Measurements from ENCODE around the gene KRTAP5-3. TPM values are rescaled to one million over a fixed set of nuclear protein-coding genes. Genes with fewer than 3 reads are reported as not detected.
"Not testable (repeated sequence)": the region's sequence is repeated elsewhere in the genome, so short reads cannot be mapped to it uniquely, and the experiment has no call there.

Gene KRTAP5-3
- total RNA-seq, 1 experiment from 2014 or later, result not detected

- DNase-seq (ENCODE audit: low read depth), result peak; percentile 50
These were observed 11.2 kb upstream of the KRTAP5-3 start for GRCh38 chr11:1619449-1619848.

- no peak for DNase-seq (ENCODE audit: low read depth)
These were observed 10.0 kb upstream of the KRTAP5-3 start for GRCh38 chr11:1618231-1618630.

GRCh38 chr11:1607901-1608300, 362 bp downstream of the KRTAP5-3 start:
- not testable (repeated sequence) for DNase-seq (ENCODE audit: low read depth)

- DNase-seq (ENCODE audit: low read depth), result not testable (repeated sequence)
These were observed 962 bp downstream of the KRTAP5-3 start for GRCh38 chr11:1607156-1607845.

GRCh38 chr11:1605923-1606322, 2.3 kb downstream of the KRTAP5-3 start:
- not testable (repeated sequence) for DNase-seq (ENCODE audit: low read depth)

GRCh38 chr11:1604711-1605110, 3.6 kb downstream of the KRTAP5-3 start:
- no peak for DNase-seq (ENCODE audit: low read depth)

- DNase-seq (ENCODE audit: low read depth), result no peak
These were observed 4.1 kb downstream of the KRTAP5-3 start for GRCh38 chr11:1604181-1604580.

GRCh38 chr11:1603629-1604028, 4.6 kb downstream of the KRTAP5-3 start:
- DNase-seq (ENCODE audit: low read depth), result no peak

GRCh38 chr11:1601663-1602062, 6.6 kb downstream of the KRTAP5-3 start:
- DNase-seq (ENCODE audit: low read depth), result not testable (repeated sequence)

GRCh38 chr11:1600626-1601025, 7.6 kb downstream of the KRTAP5-3 start:
- DNase-seq (ENCODE audit: low read depth), result no peak

- peak; percentile 25 for DNase-seq (ENCODE audit: low read depth)
These were observed 9.4 kb downstream of the KRTAP5-3 start for GRCh38 chr11:1598816-1599215.

- not testable (repeated sequence) for DNase-seq (ENCODE audit: low read depth)
These were observed 9.9 kb downstream of the KRTAP5-3 start for GRCh38 chr11:1598406-1598805.

GRCh38 chr11:1597994-1598380, 10.3 kb downstream of the KRTAP5-3 start, which contains the start of gene KRTAP5-2:
Gene KRTAP5-2 (minus strand): TSS chr11:1598294. CDS start chr11:1598250, 44 bp downstream.
- DNase-seq (ENCODE audit: low read depth), result no peak

- no peak for DNase-seq (ENCODE audit: low read depth)
These were observed 10.8 kb downstream of the KRTAP5-3 start for GRCh38 chr11:1597331-1597993.

- not testable (repeated sequence) for DNase-seq (ENCODE audit: low read depth)
These were observed 11.6 kb downstream of the KRTAP5-3 start for GRCh38 chr11:1596576-1597121.

GRCh38 chr11:1595994-1596575, 12.2 kb downstream of the KRTAP5-3 start:
- DNase-seq (ENCODE audit: low read depth), result not testable (repeated sequence)

GRCh38 chr11:1592628-1593027, 15.6 kb downstream of the KRTAP5-3 start:
- DNase-seq (ENCODE audit: low read depth), result no peak

- DNase-seq (ENCODE audit: low read depth), result no peak
These were observed 18.3 kb downstream of the KRTAP5-3 start for GRCh38 chr11:1589996-1590395.

GRCh38 chr11:1589191-1589963, 18.9 kb downstream of the KRTAP5-3 start:
- not testable (repeated sequence) for DNase-seq (ENCODE audit: low read depth)

- no peak for DNase-seq (ENCODE audit: low read depth)
These were observed 21.6 kb downstream of the KRTAP5-3 start for GRCh38 chr11:1586699-1587098.

- DNase-seq (ENCODE audit: low read depth), result not testable (repeated sequence)
These were observed 23.4 kb downstream of the KRTAP5-3 start, which contains the start of gene KRTAP5-1 for GRCh38 chr11:1584661-1585370. Gene KRTAP5-1 (minus strand): TSS chr11:1585283. CDS start chr11:1585249, 34 bp downstream.
